IPS-20b (cell line): ENCODE data around the gene PUS3.
"Not testable (repeated sequence)": the region's sequence is repeated elsewhere in the genome, so short reads cannot be mapped to it uniquely, and the experiment has no call there.

ENCODE experiments used
- H3K27ac ChIP-seq: one replicate; pipeline ENCODE4 v1.5.1; 2013; ENCODE audit warnings: low read length
- H3K27me3 ChIP-seq: 2 replicates; pipeline ENCODE4 v1.6.1; 2013; ENCODE audit warnings: mild to moderate bottlenecking, low read length, inconsistent platforms; ENCODE audit not compliant: insufficient read depth
- H3K36me3 ChIP-seq: 2 replicates; pipeline ENCODE4 v1.6.1; 2013; ENCODE audit warnings: low read depth, mild to moderate bottlenecking, inconsistent platforms, low read length, moderate library complexity; ENCODE audit not compliant: insufficient read depth
- H3K4me1 ChIP-seq: 2 replicates; pipeline ENCODE4 v1.6.1; 2013; ENCODE audit warnings: mild to moderate bottlenecking, control low read depth, inconsistent platforms, low read length, moderate library complexity; ENCODE audit not compliant: insufficient read depth
- H3K4me3 ChIP-seq: 2 replicates; pipeline ENCODE4 v1.5.1; 2013; ENCODE audit warnings: mild to moderate bottlenecking, low read length, inconsistent platforms
- H3K9ac ChIP-seq: 2 replicates; pipeline ENCODE4 v1.6.1; 2013; ENCODE audit warnings: low read depth, mild to moderate bottlenecking, inconsistent platforms, low read length, moderate library complexity
- H3K9me3 ChIP-seq: 2 replicates; pipeline ENCODE4 v1.6.1; 2013; ENCODE audit warnings: mild to moderate bottlenecking, low read depth, low read length, inconsistent platforms; ENCODE audit not compliant: insufficient read depth

PUS3 gene

DNA sequence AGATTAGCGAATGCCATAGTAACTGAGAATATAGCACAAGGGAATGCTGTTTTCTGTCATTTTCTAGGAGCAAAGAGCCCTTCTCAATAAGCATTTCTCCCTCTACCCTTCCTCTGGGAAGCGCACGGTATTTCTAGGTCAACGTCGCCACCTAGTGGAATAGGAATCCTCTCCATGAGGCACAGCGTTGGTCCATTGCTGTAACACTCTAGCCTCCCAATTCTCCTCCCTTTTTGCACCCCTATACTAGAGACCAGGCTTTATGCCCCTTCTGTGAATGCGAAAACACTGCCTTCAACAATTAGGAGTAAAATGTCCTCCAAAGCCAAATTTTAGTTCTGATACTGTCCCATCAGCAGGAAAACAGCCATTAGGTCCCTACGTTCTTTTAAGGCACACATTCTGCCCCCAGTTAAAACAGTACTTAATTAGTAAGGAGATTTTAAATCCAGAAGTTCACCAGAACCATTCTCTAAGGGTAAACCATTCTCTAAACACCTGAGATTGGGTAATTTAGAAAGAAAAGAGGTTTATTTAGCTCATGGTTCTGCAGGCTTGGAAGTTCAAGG, 28.4 kb downstream of the PUS3 start:
- H3K4me3 ChIP-seq: no peak overlapping the region
- no peaks in the 10 kb centered on the region for H3K4me1 ChIP-seq
- no peaks in the 10 kb centered on the region for H3K36me3 ChIP-seq
- H3K9me3 ChIP-seq: peaks cover 9% of the 10 kb centered on the region; the same call in 1 of the 2 replicates
- peaks cover 13% of the 10 kb centered on the region; the same call in 1 of the 2 replicates for H3K27me3 ChIP-seq
- no peak overlapping the region for H3K27ac ChIP-seq
- H3K9ac ChIP-seq: no peak overlapping the region

DNA sequence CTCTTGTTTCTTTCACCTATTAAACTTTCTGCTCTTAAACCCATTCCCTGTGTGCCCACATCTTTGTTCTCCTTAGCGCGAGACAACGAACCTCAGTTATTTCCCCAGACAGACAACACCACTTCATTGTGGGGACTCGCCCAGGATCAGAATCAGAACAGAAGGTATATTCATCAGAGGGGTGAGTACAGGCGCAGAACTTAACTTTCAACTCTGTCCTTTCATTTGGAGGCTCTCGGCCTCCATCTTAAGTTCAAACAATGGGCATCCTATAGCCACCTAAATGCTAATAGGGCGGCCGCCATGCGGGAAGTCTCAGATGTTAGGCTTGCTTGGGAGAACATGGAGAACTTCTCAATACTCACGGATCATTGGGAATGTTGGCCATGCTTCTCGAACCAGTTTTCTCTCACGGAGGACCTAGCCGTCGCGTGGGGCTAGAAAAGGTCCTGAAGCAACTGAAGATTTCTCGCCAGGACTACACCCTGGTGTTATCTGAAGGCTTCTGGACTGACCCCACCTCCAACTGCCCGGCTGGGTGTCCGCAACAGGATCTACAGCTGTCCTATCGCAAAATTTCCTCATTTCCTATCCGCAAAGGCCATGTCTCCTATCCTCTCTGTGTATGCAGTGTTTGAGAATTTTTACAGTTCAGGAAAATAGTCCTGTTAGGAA, 29.0 kb downstream of the PUS3 start:
- no peak overlapping the region for H3K9ac ChIP-seq
- no peak overlapping the region for H3K4me3 ChIP-seq
- H3K9me3 ChIP-seq: peaks cover 9% of the 10 kb centered on the region; the same call in 1 of the 2 replicates
- no peaks in the 10 kb centered on the region for H3K36me3 ChIP-seq
- peaks cover 7% of the 10 kb centered on the region; the same call in 1 of the 2 replicates for H3K27me3 ChIP-seq
- no peaks in the 10 kb centered on the region for H3K4me1 ChIP-seq
- H3K27ac ChIP-seq: no peak overlapping the region

DNA sequence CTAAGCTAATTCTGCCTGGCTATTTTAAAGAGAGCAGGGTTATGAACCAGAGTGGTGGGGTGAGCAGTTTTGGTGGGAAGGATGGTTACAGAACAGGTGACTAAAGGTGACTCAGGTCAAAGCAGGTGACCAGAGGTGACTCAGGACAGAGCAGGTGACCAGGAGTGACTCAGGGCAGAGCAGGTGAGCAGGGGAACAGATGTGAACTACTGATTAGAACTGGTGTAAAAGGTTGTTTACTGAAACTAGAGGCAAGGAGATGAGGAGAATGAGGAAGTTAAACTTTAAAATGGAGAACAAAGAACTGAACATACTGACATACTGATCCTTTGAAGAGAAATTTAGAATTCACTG, 30.9 kb downstream of the PUS3 start:
- Histone ChIP-seq H3K36me3 (no peaks in the 10 kb centered on the region), H3K27me3 (no peaks in the 10 kb centered on the region), H3K27ac (no peak overlapping the region), H3K9me3 (peaks cover 9% of the 10 kb centered on the region; the same call in 1 of the 2 replicates), H3K9ac (no peak overlapping the region), H3K4me1 (no peaks in the 10 kb centered on the region), H3K4me3 (no peak overlapping the region)

DNA sequence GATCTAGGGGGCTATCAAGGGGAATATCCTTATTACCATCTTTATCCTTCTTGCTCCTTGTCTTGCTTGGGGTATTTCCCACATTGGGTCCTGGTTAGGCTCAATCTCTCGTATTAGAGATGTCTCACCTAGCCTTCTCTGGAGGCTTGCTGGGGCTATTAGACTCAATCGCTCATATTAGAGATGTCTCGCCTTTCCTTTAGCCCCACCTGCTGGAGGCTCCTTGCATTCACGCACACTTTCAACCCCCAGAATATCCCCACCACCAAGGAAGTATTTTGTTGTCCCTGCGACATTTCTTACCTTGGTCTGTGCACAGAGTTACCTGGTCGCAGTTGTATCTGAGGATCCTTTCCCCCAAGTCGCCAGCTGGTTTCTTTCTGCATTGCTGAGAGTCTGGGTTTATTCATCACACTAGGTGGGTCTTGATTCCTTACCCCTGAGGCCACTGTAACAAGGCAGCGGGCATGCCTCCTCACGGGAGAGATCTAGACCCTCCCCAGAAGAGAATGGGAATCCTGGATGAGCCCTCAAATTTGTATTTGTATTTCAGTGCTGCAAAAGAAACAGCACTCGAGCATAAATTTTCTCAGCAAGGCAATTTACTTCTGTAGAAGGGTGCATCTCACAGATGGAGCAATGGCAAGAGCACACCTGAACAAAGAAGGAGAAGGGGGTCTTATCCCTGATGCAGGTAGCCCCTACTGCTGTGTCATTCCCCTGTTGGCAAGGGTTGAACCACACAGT, 31.4 kb downstream of the PUS3 start:
- Histone ChIP-seq H3K27ac (no peak overlapping the region), H3K4me3 (no peak overlapping the region), H3K27me3 (no peaks in the 10 kb centered on the region), H3K9ac (no peak overlapping the region), H3K36me3 (no peaks in the 10 kb centered on the region), H3K9me3 (peaks cover 9% of the 10 kb centered on the region; the same call in 1 of the 2 replicates), H3K4me1 (no peaks in the 10 kb centered on the region)

DNA sequence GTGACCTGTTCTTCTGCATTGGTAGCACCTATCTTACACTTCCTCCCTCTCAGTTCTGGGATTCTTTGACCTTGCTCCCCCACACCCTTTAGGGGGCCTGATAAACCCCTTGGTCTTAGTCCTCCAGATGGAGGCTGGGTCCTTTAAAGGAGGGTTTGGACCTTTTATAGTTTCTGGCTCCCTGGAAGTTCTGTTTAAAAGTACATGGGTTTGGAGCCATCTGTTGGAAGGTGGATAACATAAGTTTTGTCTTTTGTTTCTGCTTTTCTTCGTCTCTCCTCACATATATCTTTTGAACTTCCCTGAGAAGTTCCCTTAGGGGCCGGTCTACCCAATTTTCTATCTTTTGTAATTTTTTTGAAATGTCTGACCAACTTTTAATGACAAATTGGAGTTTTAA, 33.5 kb downstream of the PUS3 start:
- peaks cover 13% of the 10 kb centered on the region; the same call in 1 of the 2 replicates for H3K9me3 ChIP-seq
- no peak overlapping the region for H3K4me3 ChIP-seq
- H3K27me3 ChIP-seq: no peaks in the 10 kb centered on the region
- no peaks in the 10 kb centered on the region for H3K4me1 ChIP-seq
- H3K9ac ChIP-seq: no peak overlapping the region
- H3K36me3 ChIP-seq: no peaks in the 10 kb centered on the region
- no peak overlapping the region for H3K27ac ChIP-seq

DNA sequence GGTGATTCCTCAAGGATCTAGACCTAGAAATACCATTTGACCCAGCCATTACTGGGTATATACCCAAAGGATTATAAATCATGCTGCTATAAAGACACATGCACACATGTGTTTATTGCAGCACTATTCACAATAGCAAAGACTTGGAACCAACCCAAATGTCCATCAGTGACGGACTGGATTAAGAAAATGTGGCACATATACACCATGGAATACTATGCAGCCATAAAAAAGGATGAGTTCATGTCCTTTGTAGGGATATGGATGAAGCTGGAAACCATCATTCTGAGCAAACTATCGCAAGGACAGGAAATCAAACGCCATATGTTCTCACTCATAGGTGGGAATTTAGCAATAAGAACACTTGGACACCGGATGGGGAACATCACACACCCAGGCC, 37.7 kb downstream of the PUS3 start:
- H3K9ac ChIP-seq, H3K36me3 ChIP-seq, H3K9me3 ChIP-seq, H3K4me3 ChIP-seq, H3K27me3 ChIP-seq, H3K27ac ChIP-seq, H3K4me1 ChIP-seq: not testable (repeated sequence)

DNA sequence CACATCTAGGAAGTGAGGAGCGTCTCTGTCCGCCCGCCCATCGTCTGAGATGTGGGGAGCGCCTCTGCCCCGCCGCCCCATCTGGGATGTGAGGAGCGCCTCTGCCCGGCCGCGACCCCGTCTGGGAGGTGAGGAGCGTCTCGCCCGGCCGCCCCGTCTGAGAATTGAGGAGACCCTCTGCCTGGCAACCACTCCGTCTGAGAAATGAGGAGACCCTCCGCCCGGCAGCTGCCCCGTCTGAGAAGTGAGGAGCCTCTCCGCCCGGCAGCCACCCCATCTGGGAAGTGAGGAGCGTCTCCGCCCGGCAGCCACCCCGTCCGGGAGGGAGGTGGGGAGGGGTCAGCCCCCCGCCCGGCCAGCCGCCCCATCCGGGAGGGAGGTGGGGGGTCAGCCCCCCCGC, 40.2 kb downstream of the PUS3 start:
- not testable (repeated sequence) for H3K9ac ChIP-seq, H3K27ac ChIP-seq, H3K27me3 ChIP-seq, H3K4me1 ChIP-seq, H3K4me3 ChIP-seq, H3K9me3 ChIP-seq, H3K36me3 ChIP-seq

DNA sequence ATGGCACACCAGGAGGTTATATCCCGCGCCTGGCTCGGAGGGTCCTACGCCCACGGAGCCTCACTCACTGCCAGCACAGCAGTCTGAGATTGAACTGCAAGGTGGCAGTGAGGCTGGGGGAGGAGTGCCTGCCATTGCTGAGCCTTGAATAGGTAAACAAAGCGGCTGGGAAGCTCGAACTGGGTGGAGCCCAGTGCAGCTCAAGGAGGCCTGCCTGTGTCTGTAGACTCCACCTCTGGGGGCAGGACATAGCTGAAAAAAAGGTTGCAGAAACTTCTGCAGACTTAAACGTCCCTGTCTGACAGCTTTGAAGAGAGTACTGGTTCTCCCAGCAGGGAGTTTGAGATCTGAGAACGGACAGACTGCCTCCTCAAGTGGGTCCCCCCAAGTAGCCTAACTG, 45.3 kb downstream of the PUS3 start:
- H3K4me1 ChIP-seq, H3K27me3 ChIP-seq, H3K9ac ChIP-seq, H3K36me3 ChIP-seq, H3K27ac ChIP-seq, H3K4me3 ChIP-seq: not testable (repeated sequence)
- peaks cover 19% of the 10 kb centered on the region for H3K9me3 ChIP-seq

DNA sequence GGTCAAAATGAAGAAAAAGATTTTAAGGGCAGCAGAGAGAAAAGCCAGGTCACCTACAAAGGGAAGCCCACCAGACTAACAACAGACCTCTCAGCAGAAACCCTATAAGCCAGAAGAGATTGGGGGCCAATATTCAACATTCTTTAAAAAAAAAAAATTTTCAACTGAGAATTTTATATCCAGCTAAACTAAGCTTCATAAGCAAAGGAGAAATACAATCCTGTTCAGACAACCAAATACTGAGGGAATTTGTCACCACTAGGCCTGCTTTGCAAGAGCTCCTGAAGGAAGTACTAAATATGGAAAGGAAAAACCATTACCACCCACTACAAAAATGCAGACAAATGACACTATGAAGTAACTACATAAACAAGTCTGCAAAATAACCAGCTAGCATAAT, 56.8 kb downstream of the PUS3 start:
- H3K9me3 ChIP-seq: peaks cover 14% of the 10 kb centered on the region
- H3K27ac ChIP-seq: no peak overlapping the region
- H3K9ac ChIP-seq: no peak overlapping the region
- no peaks in the 10 kb centered on the region for H3K36me3 ChIP-seq
- 0 out of 2 replicates have a peak, but pooled peaks cover 7% of the 10 kb centered on the region for H3K4me1 ChIP-seq
- H3K27me3 ChIP-seq: no peaks in the 10 kb centered on the region
- H3K4me3 ChIP-seq: no peak overlapping the region
